Loucy (cell line): ENCODE data around the gene FOXJ3.

Experiments used
- EZH2phosphoT487 ChIP-seq: fragments of 200-600 bp; IDR thresholded peaks from 2 replicates; pipeline ENCODE4 v1.6.1; 2018; ENCODE audit warnings: antibody characterized with exemption, mild to moderate bottlenecking, moderate library complexity, borderline replicate concordance
- TF ChIP-seq, protein P1 (sequence below): fragments of 200-600 bp; sonication (generic); conservative IDR thresholded peaks from 2 replicates; pipeline ENCODE4 v1.5.1; 2014; ENCODE audit warnings: mild to moderate bottlenecking, antibody characterized with exemption, low read length

- TF ChIP-seq, protein P1, sequence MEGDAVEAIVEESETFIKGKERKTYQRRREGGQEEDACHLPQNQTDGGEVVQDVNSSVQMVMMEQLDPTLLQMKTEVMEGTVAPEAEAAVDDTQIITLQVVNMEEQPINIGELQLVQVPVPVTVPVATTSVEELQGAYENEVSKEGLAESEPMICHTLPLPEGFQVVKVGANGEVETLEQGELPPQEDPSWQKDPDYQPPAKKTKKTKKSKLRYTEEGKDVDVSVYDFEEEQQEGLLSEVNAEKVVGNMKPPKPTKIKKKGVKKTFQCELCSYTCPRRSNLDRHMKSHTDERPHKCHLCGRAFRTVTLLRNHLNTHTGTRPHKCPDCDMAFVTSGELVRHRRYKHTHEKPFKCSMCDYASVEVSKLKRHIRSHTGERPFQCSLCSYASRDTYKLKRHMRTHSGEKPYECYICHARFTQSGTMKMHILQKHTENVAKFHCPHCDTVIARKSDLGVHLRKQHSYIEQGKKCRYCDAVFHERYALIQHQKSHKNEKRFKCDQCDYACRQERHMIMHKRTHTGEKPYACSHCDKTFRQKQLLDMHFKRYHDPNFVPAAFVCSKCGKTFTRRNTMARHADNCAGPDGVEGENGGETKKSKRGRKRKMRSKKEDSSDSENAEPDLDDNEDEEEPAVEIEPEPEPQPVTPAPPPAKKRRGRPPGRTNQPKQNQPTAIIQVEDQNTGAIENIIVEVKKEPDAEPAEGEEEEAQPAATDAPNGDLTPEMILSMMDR: no peak
- no peak for TF ChIP-seq EZH2phosphoT487
Measured at GRCh38 chr1:42168391-42168670, 166.7 kb downstream of the FOXJ3 start.
